Endodermal cell (in vitro differentiated cells): ENCODE data around the gene SLC52A1. TPM values are rescaled to one million over a fixed set of nuclear protein-coding genes. Genes with fewer than 3 reads are reported as not detected.

Source experiments
- DNase-seq: peaks from one replicate; pipeline ENCODE4 v3.0.0-alpha.2; 2017
- H3K27ac ChIP-seq: 2 replicates; pipeline ENCODE4 v1.5.1; 2013; ENCODE audit warnings: mild to moderate bottlenecking, low read depth, low read length, moderate library complexity
- H3K27me3 ChIP-seq: 2 replicates; pipeline ENCODE4 v1.6.1; 2013; ENCODE audit warnings: mild to moderate bottlenecking, low read length, moderate library complexity; ENCODE audit not compliant: insufficient read depth, control insufficient read depth, poor library complexity, severe bottlenecking
- H3K36me3 ChIP-seq: 2 replicates; pipeline ENCODE4 v1.7.0; 2013; ENCODE audit warnings: mild to moderate bottlenecking, low read length, moderate library complexity; ENCODE audit not compliant: control insufficient read depth, insufficient read depth
- H3K4me1 ChIP-seq: one replicate; pipeline ENCODE4 v1.7.0; 2013; ENCODE audit warnings: low read length; ENCODE audit not compliant: control insufficient read depth, insufficient read depth
- H3K4me3 ChIP-seq: 2 replicates; pipeline ENCODE4 v1.5.1; 2013; ENCODE audit warnings: mild to moderate bottlenecking, low read length, moderate library complexity
- H3K9ac ChIP-seq: 2 replicates; pipeline ENCODE4 v1.6.1; 2013; ENCODE audit warnings: mild to moderate bottlenecking, low read length, moderate library complexity; ENCODE audit not compliant: poor library complexity, severe bottlenecking; ENCODE audit errors: extremely low read depth
- H3K9me3 ChIP-seq: 2 replicates; pipeline ENCODE4 v1.6.1; 2013; ENCODE audit warnings: mild to moderate bottlenecking, low read length, moderate library complexity; ENCODE audit not compliant: control insufficient read depth
- H3K27ac Mint-ChIP-seq: 2 replicates; pipeline ENCODE4 v1.8.0; 2020; ENCODE audit warnings: mixed read lengths
- H3K27me3 Mint-ChIP-seq: 2 replicates; pipeline ENCODE4 v1.8.0; 2021; ENCODE audit warnings: mild to moderate bottlenecking, mixed read lengths; ENCODE audit not compliant: insufficient read depth
- H3K36me3 Mint-ChIP-seq: 2 replicates; pipeline ENCODE4 v1.8.0; 2020; ENCODE audit warnings: low read depth, mixed read lengths
- H3K4me1 Mint-ChIP-seq: 2 replicates; pipeline ENCODE4 v1.8.0; 2020; ENCODE audit warnings: mixed read lengths
- H3K4me3 Mint-ChIP-seq: 2 replicates; pipeline ENCODE4 v1.8.0; 2020; ENCODE audit warnings: mild to moderate bottlenecking, moderate library complexity, mixed read lengths
- H3K9me3 Mint-ChIP-seq: 2 replicates; pipeline ENCODE4 v1.8.0; 2020; ENCODE audit warnings: mild to moderate bottlenecking, mixed read lengths
- CTCF ChIP-seq: fragments of 200-600 bp; sonication (generic); conservative IDR thresholded peaks from 2 replicates; pipeline ENCODE4 v1.5.0; 2021; ENCODE audit warnings: antibody characterized with exemption, mild to moderate bottlenecking
- WGBS, 2 experiments: methylation state at CpG; one replicate each; pipeline versions ENCODE4 v1.1.5 to v1.1.7; 2013; ENCODE audit warnings: missing lambda C conversion rate in 2 of 2, mixed read lengths in 1 of 2; ENCODE audit not compliant: insufficient coverage in 1 of 2, insufficient read length in 1 of 2; 5-methylcytosine and 5-hydroxymethylcytosine counted together
- total RNA-seq, 2 donors: library from RNA; stranded (reverse); fragmentation: NEBNext Ultra II Directional in 1 of 2; extraction: Animal tissue kit (Norgen Biotek cat#: 25700) in 1 of 2; gene quantifications; 2 replicates in 1 of 2; 3 replicates in 1 of 2; pipeline ENCODE4 v1.2.1, GENCODE V29; 2021

Gene SLC52A1
- total RNA-seq, 2 donors from 2014 or later = 0.13 TPM; not detected in 1

GRCh38 chr17:5042157-5043022, 7.2 kb upstream of the SLC52A1 start:
- Mint-ChIP-seq H3K27ac (no peak overlapping the region), H3K36me3 (no peaks in the 10 kb centered on the region), H3K27me3 (peaks cover 11% of the 10 kb centered on the region), H3K4me1 (no peaks in the 10 kb centered on the region), H3K9me3 (peaks cover 3% of the 10 kb centered on the region), H3K4me3 (no peak overlapping the region)
- no peaks in the 10 kb centered on the region for H3K9me3 ChIP-seq
- 93 to 94% methylated on average over 4 to 13 of the region's 15 CpGs for WGBS, 2 experiments
- no peak overlapping the region for H3K27ac ChIP-seq
- TF ChIP-seq CTCF = no peak
- no peaks in the 10 kb centered on the region for H3K4me1 ChIP-seq
- no peak overlapping the region for H3K9ac ChIP-seq
- no peak overlapping the region for H3K4me3 ChIP-seq
- DNase-seq = no peak
- H3K36me3 ChIP-seq = no peaks in the 10 kb centered on the region
- H3K27me3 ChIP-seq = no peaks in the 10 kb centered on the region

DNA sequence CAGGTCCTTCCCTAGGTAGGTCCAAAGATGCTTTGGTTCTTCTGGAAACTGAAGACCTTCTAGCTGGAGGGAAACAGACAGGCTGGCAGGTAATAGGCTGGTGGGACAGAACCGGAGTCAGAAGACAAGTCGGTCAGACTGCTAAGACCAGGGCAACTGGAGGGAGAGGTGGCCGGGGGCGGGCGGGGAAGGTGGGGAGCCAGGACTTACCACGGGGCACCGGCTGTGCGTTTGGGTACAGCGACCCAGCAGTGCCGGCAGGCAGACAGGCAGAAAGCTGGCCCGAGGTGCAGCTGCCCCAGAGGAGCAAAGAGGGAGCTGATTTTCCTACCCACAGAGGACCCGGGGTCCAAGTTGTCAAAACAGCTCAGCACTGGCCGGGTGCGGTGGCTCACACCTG, 575 bp downstream of the SLC52A1 start:
- Histone ChIP-seq H3K27me3 (no peaks in the 10 kb centered on the region), H3K36me3 (no peaks in the 10 kb centered on the region), H3K4me1 (no peaks in the 10 kb centered on the region), H3K27ac (no peak overlapping the region), H3K4me3 (no peak overlapping the region), H3K9me3 (no peaks in the 10 kb centered on the region), H3K9ac (no peak overlapping the region)
- Mint-ChIP-seq H3K9me3 (no peaks in the 10 kb centered on the region), H3K36me3 (no peaks in the 10 kb centered on the region), H3K27ac (no peak overlapping the region), H3K27me3 (peaks cover 56% of the 10 kb centered on the region), H3K4me1 (no peaks in the 10 kb centered on the region), H3K4me3 (peak overlapping the region; percentile 5)
- no peak for TF ChIP-seq CTCF
- 91 to 93% methylated on average over 12 to 14 of the region's 14 CpGs for WGBS, 2 experiments
- no peak for DNase-seq

GRCh38 chr17:5034063-5034462, 1.2 kb downstream of the SLC52A1 start:
- no peak for TF ChIP-seq CTCF
- H3K9ac ChIP-seq = no peak overlapping the region
- 89 to 100% methylated on average over 2 to 5 of the region's 5 CpGs for WGBS, 2 experiments
- H3K9me3 Mint-ChIP-seq = no peaks in the 10 kb centered on the region
- peaks cover 60% of the 10 kb centered on the region for H3K27me3 Mint-ChIP-seq
- no peak for DNase-seq
- no peak overlapping the region for H3K4me3 Mint-ChIP-seq
- H3K27ac Mint-ChIP-seq = no peak overlapping the region
- H3K36me3 ChIP-seq = no peaks in the 10 kb centered on the region
- H3K4me3 ChIP-seq = no peak overlapping the region
- H3K4me1 ChIP-seq = no peaks in the 10 kb centered on the region
- H3K9me3 ChIP-seq = no peaks in the 10 kb centered on the region
- H3K4me1 Mint-ChIP-seq = no peaks in the 10 kb centered on the region
- no peaks in the 10 kb centered on the region for H3K27me3 ChIP-seq
- H3K27ac ChIP-seq = no peak overlapping the region
- H3K36me3 Mint-ChIP-seq = no peaks in the 10 kb centered on the region
